Smooth muscle cell (in vitro differentiated cells): ENCODE measurements around the gene LEFTY2. TPM values are rescaled to one million over a fixed set of nuclear protein-coding genes. Genes with fewer than 3 reads are reported as not detected.

Experiments used
- DNase-seq: peaks from one replicate; lab custom pipeline; 2025; ENCODE audit not compliant: unreplicated experiment; lab: John Stamatoyannopoulos, UW
- H2AFZ ChIP-seq: fragments of 200-600 bp; sonication (generic); 2 replicates; pipeline ENCODE4 v1.6.0; 2016; ENCODE audit warnings: antibody characterized with exemption, low read depth, mild to moderate bottlenecking
- H3F3A ChIP-seq: fragments of 200-600 bp; sonication (generic); 2 replicates; pipeline ENCODE4 v1.6.0; 2017; ENCODE audit warnings: antibody characterized with exemption, low read depth
- H3K27ac ChIP-seq: fragments of 200-600 bp; sonication (generic); 2 replicates; pipeline ENCODE4 v1.5.1; 2016; ENCODE audit warnings: low read depth, mild to moderate bottlenecking
- H3K27me3 ChIP-seq: fragments of 200-600 bp; sonication (generic); 2 replicates; pipeline ENCODE4 v1.6.1; 2016; ENCODE audit warnings: low read depth, mild to moderate bottlenecking
- H3K36me3 ChIP-seq: fragments of 200-600 bp; sonication (generic); 2 replicates; pipeline ENCODE4 v1.5.1; 2016; ENCODE audit warnings: low read depth
- H3K4me1 ChIP-seq: fragments of 200-600 bp; sonication (generic); 2 replicates; pipeline ENCODE4 v1.5.1; 2016; ENCODE audit warnings: low read depth
- H3K4me2 ChIP-seq: fragments of 200-600 bp; sonication (generic); 2 replicates; pipeline ENCODE4 v1.6.0; 2016; ENCODE audit warnings: mild to moderate bottlenecking
- H3K4me3 ChIP-seq: fragments of 200-600 bp; sonication (generic); 2 replicates; pipeline ENCODE4 v1.5.1; 2016; ENCODE audit warnings: mild to moderate bottlenecking
- H3K79me2 ChIP-seq: fragments of 200-600 bp; sonication (generic); 2 replicates; pipeline ENCODE4 v1.6.0; 2016; ENCODE audit warnings: low read depth, mild to moderate bottlenecking
- H3K9ac ChIP-seq: fragments of 200-600 bp; sonication (generic); 2 replicates; pipeline ENCODE4 v1.6.0; 2016; ENCODE audit warnings: low read depth
- H3K9me3 ChIP-seq: fragments of 200-600 bp; sonication (generic); replicated peaks from 2 replicates; pipeline ENCODE4 v1.5.1; 2016; ENCODE audit warnings: low read depth
- H4K20me1 ChIP-seq: fragments of 200-600 bp; sonication (generic); 2 replicates; pipeline ENCODE4 v1.6.0; 2016; ENCODE audit warnings: low read depth
- CTCF ChIP-seq: fragments of 200-600 bp; sonication (generic); IDR thresholded peaks from 2 replicates; pipeline ENCODE4 v1.5.1; 2017; ENCODE audit warnings: borderline replicate concordance, mild to moderate bottlenecking, antibody characterized with exemption; ENCODE audit not compliant: insufficient read depth, poor library complexity, severe bottlenecking
- WGBS: methylation state at CpG from one replicate; pipeline ENCODE4 v1.1.7; 2016; ENCODE audit warnings: low lambda C conversion rate; 5-methylcytosine and 5-hydroxymethylcytosine counted together
- polyA plus RNA-seq: library from polyadenylated mRNA; unstranded; fragments of >200 nt; fragmentation: Nextera tagmentation; extraction: Ambion mirVana; gene quantifications from 2 replicates; pipeline ENCODE4 v1.2.1, GENCODE V29; 2016
- total RNA-seq: library from RNA; depleted of rRNA; stranded (reverse); fragments of >200 nt; gene quantifications from 2 replicates; pipeline ENCODE4 v1.2.3, GENCODE V29; 2014

The LEFTY2 gene
- total and polyA plus RNA-seq, 2 experiments from 2014 or later: 0.09 to 0.25 TPM

GRCh38 chr1:225965231-225965630 is 24.2 kb upstream of the LEFTY2 start:
- Histone ChIP-seq H3K9me3 (no peaks in the 10 kb centered on the region), H3K36me3 (no peaks in the 10 kb centered on the region), H3K79me2 (no peaks in the 10 kb centered on the region), H3K4me2 (no peak overlapping the region), H2AFZ (no peak overlapping the region), H3F3A (no peaks in the 10 kb centered on the region), H3K9ac (no peak overlapping the region), H4K20me1 (no peaks in the 10 kb centered on the region), H3K4me3 (no peak overlapping the region), H3K27me3 (peaks cover 11% of the 10 kb centered on the region), H3K27ac (no peak overlapping the region), H3K4me1 (no peaks in the 10 kb centered on the region)
- no peak for DNase-seq
- TF ChIP-seq CTCF: no peak
- WGBS: 95% methylated on average over 5 of the region's 5 CpGs

- H2AFZ ChIP-seq: no peak overlapping the region
Measured at GRCh38 chr1:225963735-225964530, 22.9 kb upstream of the LEFTY2 start.

GRCh38 chr1:225962440-225962975 is 21.5 kb upstream of the LEFTY2 start:
- TF ChIP-seq CTCF: peak; percentile 57
- no peaks in the 10 kb centered on the region for H3K9me3 ChIP-seq
- H3K27me3 ChIP-seq: peaks cover 11% of the 10 kb centered on the region
- no peak overlapping the region for H3K4me2 ChIP-seq
- H3K4me3 ChIP-seq: no peak overlapping the region
- H3K36me3 ChIP-seq: no peaks in the 10 kb centered on the region
- no peaks in the 10 kb centered on the region for H4K20me1 ChIP-seq
- H3K79me2 ChIP-seq: no peaks in the 10 kb centered on the region
- H3K9ac ChIP-seq: no peak overlapping the region
- WGBS: 32% methylated on average over 21 of the region's 21 CpGs
- H3F3A ChIP-seq: no peaks in the 10 kb centered on the region
- H3K4me1 ChIP-seq: no peaks in the 10 kb centered on the region
- no peak for DNase-seq
- no peak overlapping the region for H2AFZ ChIP-seq
- H3K27ac ChIP-seq: no peak overlapping the region

More at GRCh38 chr1:225963735-225964530, 22.9 kb upstream of the LEFTY2 start:
- Histone ChIP-seq H3K9ac (no peak overlapping the region), H3K4me1 (no peaks in the 10 kb centered on the region), H3K9me3 (no peaks in the 10 kb centered on the region), H3K79me2 (no peaks in the 10 kb centered on the region), H3K4me3 (no peak overlapping the region), H3K27ac (no peak overlapping the region), H3F3A (no peaks in the 10 kb centered on the region), H3K36me3 (no peaks in the 10 kb centered on the region), H3K4me2 (no peak overlapping the region), H3K27me3 (peaks cover 11% of the 10 kb centered on the region), H4K20me1 (no peaks in the 10 kb centered on the region)
- DNase-seq: no peak
- TF ChIP-seq CTCF: no peak
- 89% methylated on average over 15 of the region's 15 CpGs for WGBS
